GM13977 (cell line): Measurements from ENCODE around the gene FCAMR.

ENCODE experiments used
- DNase-seq: peaks from one replicate; pipeline ENCODE4 v3.0.0; 2012; ENCODE audit warnings: low spot score
- in situ Hi-C: fragments of 300-500 bp; cut with MboI; formaldehyde crosslinking; loops from one replicate; pipeline ENCODE4 v1.12.0; 2022; ENCODE audit warnings: low sequenced_read_pairs, low pct_unique_long_range_greater_than_20kb, mixed read lengths, inconsistent platforms; ENCODE audit not compliant: unreplicated experiment
- TF ChIP-seq, protein P1 (sequence below): IDR thresholded peaks from 2 replicates; pipeline ENCODE4 v1.5.1; 2012; ENCODE audit warnings: mild to moderate bottlenecking, control low read depth; ENCODE audit not compliant: insufficient read depth; ENCODE audit errors: extremely low read depth, missing control alignments

Gene FCAMR, protein sequence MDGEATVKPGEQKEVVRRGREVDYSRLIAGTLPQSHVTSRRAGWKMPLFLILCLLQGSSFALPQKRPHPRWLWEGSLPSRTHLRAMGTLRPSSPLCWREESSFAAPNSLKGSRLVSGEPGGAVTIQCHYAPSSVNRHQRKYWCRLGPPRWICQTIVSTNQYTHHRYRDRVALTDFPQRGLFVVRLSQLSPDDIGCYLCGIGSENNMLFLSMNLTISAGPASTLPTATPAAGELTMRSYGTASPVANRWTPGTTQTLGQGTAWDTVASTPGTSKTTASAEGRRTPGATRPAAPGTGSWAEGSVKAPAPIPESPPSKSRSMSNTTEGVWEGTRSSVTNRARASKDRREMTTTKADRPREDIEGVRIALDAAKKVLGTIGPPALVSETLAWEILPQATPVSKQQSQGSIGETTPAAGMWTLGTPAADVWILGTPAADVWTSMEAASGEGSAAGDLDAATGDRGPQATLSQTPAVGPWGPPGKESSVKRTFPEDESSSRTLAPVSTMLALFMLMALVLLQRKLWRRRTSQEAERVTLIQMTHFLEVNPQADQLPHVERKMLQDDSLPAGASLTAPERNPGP

DNA sequence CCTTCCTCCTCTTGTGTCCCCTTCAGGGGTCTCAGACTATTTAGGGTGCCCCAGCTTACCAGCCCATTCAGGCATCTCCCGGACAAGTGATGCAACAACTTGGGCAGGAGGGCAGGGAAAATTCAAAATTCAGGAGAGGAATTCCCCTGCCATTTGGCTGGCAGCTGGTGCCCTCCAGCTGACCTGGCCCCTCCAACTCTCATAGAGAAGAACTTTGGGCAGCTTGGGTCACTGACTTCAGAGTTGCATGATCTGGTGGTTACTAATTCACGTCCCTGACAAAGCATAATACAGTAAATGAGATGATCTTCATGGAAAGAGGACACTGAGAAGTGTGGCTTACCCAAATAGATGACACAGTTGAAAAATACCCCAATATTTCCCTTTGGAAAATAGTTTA is at the start of gene FCAMR:
Gene FCAMR (minus strand): TSS at position 15 of the 400 bp plus-strand sequence. CDS start 335 bp downstream, outside the sequence.
- TF ChIP-seq, protein P1, sequence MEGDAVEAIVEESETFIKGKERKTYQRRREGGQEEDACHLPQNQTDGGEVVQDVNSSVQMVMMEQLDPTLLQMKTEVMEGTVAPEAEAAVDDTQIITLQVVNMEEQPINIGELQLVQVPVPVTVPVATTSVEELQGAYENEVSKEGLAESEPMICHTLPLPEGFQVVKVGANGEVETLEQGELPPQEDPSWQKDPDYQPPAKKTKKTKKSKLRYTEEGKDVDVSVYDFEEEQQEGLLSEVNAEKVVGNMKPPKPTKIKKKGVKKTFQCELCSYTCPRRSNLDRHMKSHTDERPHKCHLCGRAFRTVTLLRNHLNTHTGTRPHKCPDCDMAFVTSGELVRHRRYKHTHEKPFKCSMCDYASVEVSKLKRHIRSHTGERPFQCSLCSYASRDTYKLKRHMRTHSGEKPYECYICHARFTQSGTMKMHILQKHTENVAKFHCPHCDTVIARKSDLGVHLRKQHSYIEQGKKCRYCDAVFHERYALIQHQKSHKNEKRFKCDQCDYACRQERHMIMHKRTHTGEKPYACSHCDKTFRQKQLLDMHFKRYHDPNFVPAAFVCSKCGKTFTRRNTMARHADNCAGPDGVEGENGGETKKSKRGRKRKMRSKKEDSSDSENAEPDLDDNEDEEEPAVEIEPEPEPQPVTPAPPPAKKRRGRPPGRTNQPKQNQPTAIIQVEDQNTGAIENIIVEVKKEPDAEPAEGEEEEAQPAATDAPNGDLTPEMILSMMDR = no peak
- no peak for DNase-seq
- in situ Hi-C loops = loop anchor here (10.0 kb wide), 1 partner anchor 246 kb away; no protein-coding TSS in a partner anchor

DNA sequence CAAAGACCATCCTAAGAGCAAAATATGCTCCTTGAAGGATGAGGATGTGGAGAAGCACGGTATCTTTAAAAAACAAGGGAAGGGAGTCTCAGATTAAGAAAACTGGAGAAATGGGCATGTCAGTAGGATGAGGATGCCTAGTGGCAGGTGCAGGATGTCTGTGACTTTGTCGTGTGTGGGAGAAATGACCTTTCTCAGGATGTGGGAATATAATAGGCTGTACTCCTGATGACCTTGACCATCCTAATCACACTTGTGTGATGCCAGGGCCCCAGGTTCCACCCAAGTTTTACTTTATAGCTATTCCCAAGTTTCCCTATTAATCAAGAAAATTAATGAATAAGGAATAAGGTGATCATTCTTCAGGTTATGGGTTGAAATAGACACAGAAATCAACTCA is 49.4 kb upstream of the FCAMR start:
- TF ChIP-seq, protein P1 = no peak
- no peak for DNase-seq
- in situ Hi-C loops = no loop called here

DNA sequence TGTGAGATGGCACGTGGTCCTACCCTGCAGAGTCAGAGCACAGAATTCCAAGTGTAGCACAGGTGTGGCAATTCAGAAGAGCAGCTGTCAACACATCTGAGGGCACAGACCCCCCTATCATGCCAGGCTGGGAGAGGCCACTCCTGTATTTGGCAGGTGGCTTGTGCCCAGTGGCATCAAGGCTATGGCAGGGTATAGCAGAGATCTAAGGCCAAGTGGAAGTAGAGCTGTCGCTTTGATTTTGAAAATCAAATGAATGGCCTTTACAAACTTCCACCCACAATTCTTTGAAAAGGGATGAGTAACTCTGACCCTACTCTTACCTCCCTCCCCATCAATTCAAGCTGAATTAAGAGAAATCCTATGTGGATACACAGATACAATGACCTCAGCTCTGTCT is 48.9 kb upstream of the FCAMR start:
- in situ Hi-C loops = no loop called here
- TF ChIP-seq, protein P1 = no peak
- DNase-seq = no peak

DNA sequence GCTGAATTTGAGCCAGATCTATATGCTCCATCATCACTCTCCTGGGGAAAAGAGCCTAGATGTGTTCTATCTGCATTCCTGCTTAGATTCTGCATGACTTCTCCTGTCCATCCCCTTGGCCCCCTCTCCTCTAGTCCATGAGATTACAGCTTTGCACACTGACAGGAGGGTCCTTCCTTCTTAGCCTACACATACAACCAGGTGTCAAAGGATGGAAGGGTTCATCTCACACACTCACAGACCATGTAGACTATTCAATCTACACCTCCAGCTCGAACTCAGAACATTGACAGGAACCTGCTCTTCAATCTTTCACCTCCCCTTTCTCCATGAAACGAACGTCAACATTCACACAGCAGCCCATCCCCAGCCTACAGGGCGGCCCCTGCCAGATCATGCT is 48.4 kb upstream of the FCAMR start:
- in situ Hi-C loops = no loop called here
- TF ChIP-seq, protein P1 = no peak
- no peak for DNase-seq

DNA sequence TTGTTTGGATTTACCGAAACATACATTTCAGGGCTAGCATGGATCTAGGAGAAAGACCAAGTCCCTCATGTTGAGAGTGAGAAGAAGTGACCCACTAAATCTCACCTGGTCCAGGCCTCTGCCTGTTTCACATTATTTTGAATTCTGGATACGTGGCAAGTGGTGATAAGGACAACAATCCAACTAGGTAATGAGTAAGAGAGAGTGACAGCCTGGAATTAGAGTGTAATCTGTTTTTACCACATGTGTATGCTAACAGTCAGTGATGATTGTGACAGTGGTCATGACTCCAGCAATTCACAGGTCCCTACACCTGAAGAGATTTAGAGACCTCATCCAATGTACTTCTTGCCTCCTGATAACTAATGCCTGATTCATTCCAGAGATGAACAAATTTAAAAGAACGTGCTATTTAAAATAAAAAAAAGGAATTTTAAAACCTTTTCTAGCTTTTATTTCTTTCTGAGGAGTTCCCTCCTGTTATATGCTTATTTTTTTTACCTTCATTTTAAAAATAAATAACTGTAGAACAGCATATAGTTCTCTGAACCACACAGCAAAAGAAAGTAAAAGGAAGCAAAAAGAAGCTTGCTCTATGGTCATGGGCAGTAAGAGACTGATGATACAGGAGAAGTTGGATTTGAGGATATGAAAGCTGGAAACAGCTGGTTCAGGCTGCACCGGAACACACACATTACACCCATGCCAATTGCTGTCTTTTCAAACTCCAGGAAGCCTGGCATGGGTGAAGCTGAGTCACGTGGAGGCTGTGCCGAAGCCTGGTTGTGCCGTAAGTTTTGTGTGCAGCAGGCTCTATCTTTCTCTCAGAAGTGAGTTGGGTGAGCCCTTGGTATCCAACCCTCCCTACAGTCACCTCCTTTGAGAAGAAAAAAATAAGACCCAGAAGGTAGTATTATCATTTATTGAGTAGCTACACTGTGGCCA is 47.6 kb upstream of the FCAMR start:
- DNase-seq = no peak
- in situ Hi-C loops = no loop called here

More for the DNA sequence above, 47.6 kb upstream of the FCAMR start:
- TF ChIP-seq, protein P1 = no peak
